Stomach (tissue), 9 donors: ENCODE measurements around the gene RNU7-1. TPM values are rescaled to one million over a fixed set of nuclear protein-coding genes. Genes with fewer than 3 reads are reported as not detected.

Source experiments
- DNase-seq, 2 donors: peaks; one replicate each; pipeline versions ENCODE4 v3.0.0 to v3.0.0-alpha.2; 2013 to 2019
- H3K27ac ChIP-seq, 5 donors: fragments of 200-600 bp in 4 of 5; sonication (generic) in 4 of 5; one replicate each; pipeline ENCODE4 v1.5.1; 2013 to 2019; ENCODE audit warnings: mild to moderate bottlenecking in 1 of 5, moderate library complexity in 1 of 5
- H3K27me3 ChIP-seq, 3 donors: fragments of 200-600 bp; sonication (generic); one replicate each; pipeline ENCODE4 v1.5.1; 2017 to 2019; ENCODE audit warnings: mixed run types in 1 of 3
- H3K36me3 ChIP-seq, 4 donors: fragments of 200-600 bp; sonication (generic); 1 replicate in 3 of 4; 2 replicates in 1 of 4; pipeline ENCODE4 v1.5.1; 2016 to 2019
- H3K4me1 ChIP-seq, 4 donors: fragments of 200-600 bp; sonication (generic); one replicate each; pipeline ENCODE4 v1.5.1; 2016 to 2019
- H3K4me3 ChIP-seq, 4 donors: fragments of 200-600 bp; sonication (generic) in 3 of 4; one replicate each; pipeline ENCODE4 v1.5.1; 2016 to 2019; ENCODE audit warnings: mild to moderate bottlenecking in 1 of 4
- H3K9me3 ChIP-seq, 4 donors: fragments of 200-600 bp; sonication (generic); one replicate each; pipeline ENCODE4 v1.5.1; 2016 to 2019
- EP300 ChIP-seq: sonication (generic); formaldehyde crosslinking; IDR thresholded peaks from one replicate; pipeline ENCODE4 v1.6.1; 2017; ENCODE audit warnings: antibody characterized with exemption
- POLR2A ChIP-seq, 4 donors: fragments of 450-650 bp; IDR thresholded peaks; one replicate each; pipeline ENCODE4 v1.6.1; 2016; ENCODE audit warnings: antibody characterized with exemption in 4 of 4, control low read depth in 2 of 4, mild to moderate bottlenecking in 1 of 4, moderate library complexity in 1 of 4
- POLR2AphosphoS5 ChIP-seq, 3 donors: sonication (generic); formaldehyde crosslinking; IDR thresholded peaks; one replicate each; pipeline ENCODE4 v1.6.1; 2016; ENCODE audit warnings: antibody characterized with exemption in 3 of 3
- WGBS, 5 donors: extraction: QIAGEN DNeasy Blood & Tissue Kit in 3 of 5; methylation state at CpG; one replicate each; pipeline versions ENCODE4 v1.1.5 to v1.1.7; 2013 to 2018; 5-methylcytosine and 5-hydroxymethylcytosine counted together
- intact Hi-C: fragments of 100-400 bp; cut with DNase I; formaldehyde crosslinking; loops from one replicate; pipeline ENCODE4 v1.15.1; 2023; ENCODE audit warnings: low total_unique reads
- polyA plus RNA-seq, 3 donors: library from polyadenylated mRNA; stranded (reverse); fragments of 200-250 nt; gene quantifications; one replicate each; pipeline ENCODE4 v1.2.3, GENCODE V29; 2013
- total RNA-seq, 5 donors: library from RNA; depleted of rRNA; stranded (reverse); fragments of >200 nt; gene quantifications; one replicate each; pipeline versions ENCODE4 v1.1.0 to v1.2.3, GENCODE V29; 2014 to 2016
- TF ChIP-seq, protein P1 (sequence below), 7 experiments: fragments of 450-650 bp in 4 of 7; fragments of 200-600 bp in 3 of 7; sonication (generic) in 3 of 7; IDR thresholded peaks; one replicate each; pipeline ENCODE4 v1.5.1; 2016 to 2019; ENCODE audit warnings: antibody characterized with exemption in 7 of 7, control low read depth in 2 of 7, mild to moderate bottlenecking in 1 of 7
- donor health status: healthy with polysubstance abuse.
- donor health status: Bipolar disorder and iron deficiency.
- donor health status: healthy.

RNU7-1 gene
- total and polyA plus RNA-seq, 8 donors = not detected

DNA sequence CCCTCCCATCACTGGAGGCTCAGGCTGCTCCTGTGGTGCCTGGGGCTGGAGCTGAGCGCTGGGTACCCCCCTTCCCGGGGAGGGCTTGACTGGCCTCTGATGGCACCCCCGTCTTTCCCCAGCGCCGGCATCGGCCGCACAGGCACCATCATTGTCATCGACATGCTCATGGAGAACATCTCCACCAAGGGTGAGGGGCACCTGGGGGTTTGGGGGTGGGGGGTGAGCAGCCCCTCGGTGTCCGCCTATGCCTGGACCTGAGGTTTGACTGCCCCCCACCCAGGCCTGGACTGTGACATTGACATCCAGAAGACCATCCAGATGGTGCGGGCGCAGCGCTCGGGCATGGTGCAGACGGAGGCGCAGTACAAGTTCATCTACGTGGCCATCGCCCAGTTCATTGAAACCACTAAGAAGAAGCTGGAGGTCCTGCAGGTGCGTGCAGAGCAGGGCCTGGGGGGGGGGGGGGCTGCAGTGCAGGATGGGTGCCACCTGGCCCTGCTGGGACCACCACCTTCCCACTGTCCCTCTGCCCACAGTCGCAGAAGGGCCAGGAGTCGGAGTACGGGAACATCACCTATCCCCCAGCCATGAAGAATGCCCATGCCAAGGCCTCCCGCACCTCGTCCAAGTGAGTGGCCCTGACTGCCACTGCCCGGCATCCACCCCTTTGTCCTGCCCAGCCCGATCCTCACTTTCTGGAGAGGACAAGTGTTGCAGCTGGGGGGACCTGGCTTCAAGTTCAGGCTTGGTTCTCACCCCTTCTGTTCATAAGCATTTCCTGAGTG, 16.4 kb downstream of the RNU7-1 start:
- Histone ChIP-seq H3K4me1 (peaks cover 43 to 90% (median 59%) of the 10 kb centered on the region in 4 donors), H3K27ac (peak overlapping the region; percentile 93 to 97 (median 96)), H3K9me3 (no peaks in the 10 kb centered on the region), H3K4me3 (peak overlapping the region in 1 of 4 donors; percentile 19), H3K36me3 (peaks cover 3 to 39% (median 32%) of the 10 kb centered on the region in 4 donors), H3K27me3 (no peaks in the 10 kb centered on the region)
- TF ChIP-seq POLR2A (IDR thresholded peaks at IDR 0.05) (no peak), POLR2AphosphoS5 (IDR thresholded peaks at IDR 0.05) (no peak), EP300 (no peak)
- TF ChIP-seq, protein P1, sequence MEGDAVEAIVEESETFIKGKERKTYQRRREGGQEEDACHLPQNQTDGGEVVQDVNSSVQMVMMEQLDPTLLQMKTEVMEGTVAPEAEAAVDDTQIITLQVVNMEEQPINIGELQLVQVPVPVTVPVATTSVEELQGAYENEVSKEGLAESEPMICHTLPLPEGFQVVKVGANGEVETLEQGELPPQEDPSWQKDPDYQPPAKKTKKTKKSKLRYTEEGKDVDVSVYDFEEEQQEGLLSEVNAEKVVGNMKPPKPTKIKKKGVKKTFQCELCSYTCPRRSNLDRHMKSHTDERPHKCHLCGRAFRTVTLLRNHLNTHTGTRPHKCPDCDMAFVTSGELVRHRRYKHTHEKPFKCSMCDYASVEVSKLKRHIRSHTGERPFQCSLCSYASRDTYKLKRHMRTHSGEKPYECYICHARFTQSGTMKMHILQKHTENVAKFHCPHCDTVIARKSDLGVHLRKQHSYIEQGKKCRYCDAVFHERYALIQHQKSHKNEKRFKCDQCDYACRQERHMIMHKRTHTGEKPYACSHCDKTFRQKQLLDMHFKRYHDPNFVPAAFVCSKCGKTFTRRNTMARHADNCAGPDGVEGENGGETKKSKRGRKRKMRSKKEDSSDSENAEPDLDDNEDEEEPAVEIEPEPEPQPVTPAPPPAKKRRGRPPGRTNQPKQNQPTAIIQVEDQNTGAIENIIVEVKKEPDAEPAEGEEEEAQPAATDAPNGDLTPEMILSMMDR (IDR thresholded peaks at IDR 0.05) = no peak
- intact Hi-C loops = no loop called here
- WGBS, 5 donors = 85 to 92% (median 89%) methylated on average over 13 to 26 of the region's 26 CpGs
- DNase-seq = no peak

DNA sequence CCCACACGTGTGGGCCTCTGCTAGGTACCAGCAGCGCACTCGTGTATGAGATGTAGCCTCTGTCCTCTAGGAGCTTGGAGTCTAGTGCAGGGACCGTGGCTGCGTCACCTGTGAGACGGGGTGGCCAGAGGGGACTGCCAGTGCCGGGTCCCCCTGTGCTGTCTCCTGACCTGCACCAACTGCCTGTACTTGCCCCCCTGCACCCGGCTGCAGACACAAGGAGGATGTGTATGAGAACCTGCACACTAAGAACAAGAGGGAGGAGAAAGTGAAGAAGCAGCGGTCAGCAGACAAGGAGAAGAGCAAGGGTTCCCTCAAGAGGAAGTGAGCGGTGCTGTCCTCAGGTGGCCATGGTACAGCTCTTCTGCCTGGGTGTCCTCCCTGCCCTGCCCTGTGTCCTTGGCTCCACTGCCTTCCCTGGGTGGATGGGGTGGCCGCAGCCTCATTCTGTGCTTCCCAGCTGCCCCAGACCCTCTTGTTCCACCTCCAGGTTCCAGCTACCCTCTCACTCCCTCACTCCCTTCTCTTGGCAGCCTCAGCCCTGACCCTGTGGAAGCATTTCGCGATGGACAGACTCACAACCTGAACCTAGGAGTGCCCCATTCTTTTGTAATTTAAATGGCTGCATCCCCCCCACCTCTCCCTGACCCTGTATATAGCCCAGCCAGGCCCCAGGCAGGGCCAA, 17.1 kb downstream of the RNU7-1 start:
- peaks cover 50 to 90% (median 62%) of the 10 kb centered on the region in 4 donors for H3K4me1 ChIP-seq
- H3K9me3 ChIP-seq = no peaks in the 10 kb centered on the region
- 65 to 78% (median 73%) methylated on average over 13 of the region's 13 CpGs for WGBS, 5 donors
- peak overlapping the region in 3 of 4 donors; percentile 53 to 68 (median 62) for H3K4me3 ChIP-seq
- intact Hi-C loops = no loop called here
- TF ChIP-seq POLR2A (IDR thresholded peaks at IDR 0.05) (no peak), POLR2AphosphoS5 (IDR thresholded peaks at IDR 0.05) (no peak), EP300 (no peak)
- TF ChIP-seq, protein P1 (IDR thresholded peaks at IDR 0.05) = no peak
- no peaks in the 10 kb centered on the region for H3K27me3 ChIP-seq
- peaks cover 6 to 39% (median 32%) of the 10 kb centered on the region in 4 donors for H3K36me3 ChIP-seq
- no peak for DNase-seq
- H3K27ac ChIP-seq = peak overlapping the region; percentile 93 to 97 (median 96)

DNA sequence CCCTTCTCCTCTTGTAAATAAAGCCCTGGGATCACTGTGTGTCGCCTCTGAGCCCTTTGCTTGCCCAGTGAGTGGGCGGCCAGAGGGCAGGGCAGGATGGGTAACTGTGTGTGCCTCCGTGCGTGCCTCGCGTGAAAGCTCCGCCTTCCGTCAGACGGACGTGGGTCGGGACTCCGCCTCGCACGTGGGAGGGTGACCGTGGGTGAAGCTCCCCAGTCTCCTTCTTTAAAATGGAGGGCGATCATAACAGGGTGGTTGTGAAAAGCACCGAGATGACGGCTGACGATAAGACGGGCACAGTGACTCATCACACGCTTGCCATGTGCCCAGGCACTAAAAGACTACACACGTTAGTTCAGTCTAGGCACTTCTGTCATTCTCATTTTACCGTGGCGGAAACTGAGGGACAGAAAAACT, 17.7 kb downstream of the RNU7-1 start:
- Histone ChIP-seq H3K36me3 (peaks cover 11 to 39% (median 33%) of the 10 kb centered on the region in 4 donors), H3K4me3 (peak overlapping the region; percentile 47 to 68 (median 58)), H3K9me3 (no peaks in the 10 kb centered on the region), H3K27me3 (no peaks in the 10 kb centered on the region), H3K4me1 (peaks cover 56 to 90% (median 60%) of the 10 kb centered on the region in 4 donors), H3K27ac (peak overlapping the region; percentile 93 to 97 (median 96))
- peak; percentile 76 to 79 for DNase-seq
- TF ChIP-seq POLR2A (IDR thresholded peaks at IDR 0.05) (no peak), POLR2AphosphoS5 (IDR thresholded peaks at IDR 0.05) (peak in 2 of 3 donors; percentile 14 to 84)
- WGBS, 5 donors = 16 to 36% (median 20%) methylated on average over 23 to 24 of the region's 24 CpGs
- intact Hi-C loops = no loop called here

DNA sequence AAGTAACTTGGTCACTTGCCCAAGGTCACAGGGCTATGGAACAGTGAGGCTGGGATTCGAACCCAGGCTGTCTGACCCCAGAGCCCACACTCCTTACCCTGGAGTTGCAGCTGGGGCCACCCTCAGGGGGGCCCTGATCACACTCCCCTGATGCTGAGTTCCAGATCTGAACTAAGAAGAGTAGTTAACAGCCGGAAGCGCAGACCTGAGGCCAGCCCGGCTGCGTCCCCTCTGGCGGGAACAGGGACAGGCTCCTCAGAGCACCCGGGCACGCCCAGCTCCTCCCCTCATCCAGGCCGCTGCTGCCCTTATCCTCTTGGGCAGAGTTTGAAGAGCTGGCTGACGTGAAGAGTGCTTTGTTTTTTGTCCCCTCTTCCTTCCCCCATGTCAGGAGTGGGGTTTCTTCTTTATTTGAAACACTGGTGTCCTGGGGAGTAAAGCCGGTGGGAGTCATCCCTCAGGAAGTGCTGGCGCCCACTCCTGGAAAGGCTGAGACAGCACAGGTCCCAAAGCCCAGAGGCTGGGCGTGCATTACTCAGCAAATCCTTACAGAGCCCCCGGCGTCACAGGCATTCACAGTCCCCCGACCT, 18.2 kb downstream of the RNU7-1 start:
- no peaks in the 10 kb centered on the region for H3K27me3 ChIP-seq
- peaks cover 60 to 89% (median 61%) of the 10 kb centered on the region in 4 donors for H3K4me1 ChIP-seq
- TF ChIP-seq POLR2AphosphoS5 (IDR thresholded peaks at IDR 0.05) (peak in 1 of 3 donors; percentile 37), POLR2A (IDR thresholded peaks at IDR 0.05) (no peak)
- TF ChIP-seq, protein P1 (IDR thresholded peaks at IDR 0.05) = peak in 4 of 7 experiments; percentile 30 to 45 (median 34)
- H3K9me3 ChIP-seq = no peaks in the 10 kb centered on the region
- intact Hi-C loops = no loop called here
- peaks cover 16 to 41% (median 33%) of the 10 kb centered on the region in 4 donors for H3K36me3 ChIP-seq
- peak; percentile 75 to 90 for DNase-seq
- H3K4me3 ChIP-seq = peak overlapping the region; percentile 47 to 68 (median 58)
- 3 to 7% (median 4%) methylated on average over 16 of the region's 16 CpGs for WGBS, 5 donors
- peak overlapping the region; percentile 93 to 97 (median 96) for H3K27ac ChIP-seq
